DOHH2 (cell line): Measurements from ENCODE around the gene MRM1.

Experiments
- H3F3A ChIP-seq: fragments of 200-600 bp; sonication (generic), shearing (Covaris generic); 2 replicates; pipeline ENCODE4 v1.6.0; 2016; ENCODE audit warnings: antibody characterized with exemption, mild to moderate bottlenecking; ENCODE audit not compliant: control insufficient read depth, insufficient read depth
- H3K27ac ChIP-seq: fragments of 200-600 bp; sonication (generic); 2 replicates; pipeline ENCODE4 v1.5.1; 2014; ENCODE audit warnings: low read depth, mild to moderate bottlenecking, low read length, moderate library complexity
- H3K27me3 ChIP-seq: fragments of 200-600 bp; sonication (generic); 2 replicates; pipeline ENCODE4 v1.6.1; 2014; ENCODE audit warnings: mild to moderate bottlenecking, low read length, mixed read lengths; ENCODE audit not compliant: control insufficient read depth
- H3K36me3 ChIP-seq: fragments of 200-600 bp; sonication (generic); 2 replicates; pipeline ENCODE4 v1.6.1; 2014; ENCODE audit warnings: mild to moderate bottlenecking, low read length, moderate library complexity, mixed read lengths; ENCODE audit not compliant: control insufficient read depth
- H3K4me1 ChIP-seq: fragments of 200-600 bp; sonication (generic); 2 replicates; pipeline ENCODE4 v1.6.1; 2014; ENCODE audit warnings: mild to moderate bottlenecking, low read length, mixed read lengths; ENCODE audit not compliant: control insufficient read depth
- H3K4me2 ChIP-seq: fragments of 200-600 bp; sonication (generic); 2 replicates; pipeline ENCODE4 v1.6.0; 2014; ENCODE audit warnings: mild to moderate bottlenecking, low read length, moderate library complexity
- H3K4me3 ChIP-seq: fragments of 200-600 bp; sonication (generic); 2 replicates; pipeline ENCODE4 v1.5.1; 2014; ENCODE audit warnings: mild to moderate bottlenecking, low read length, mixed read lengths
- H3K79me2 ChIP-seq: fragments of 200-600 bp; sonication (generic); 2 replicates; pipeline ENCODE4 v1.6.1; 2014; ENCODE audit warnings: mild to moderate bottlenecking, low read length, mixed read lengths; ENCODE audit not compliant: control insufficient read depth
- H3K9me2 ChIP-seq: fragments of 200-600 bp; sonication (generic); replicated peaks from 2 replicates; pipeline ENCODE4 v1.6.1; 2014; ENCODE audit warnings: mild to moderate bottlenecking, low read length, mixed read lengths; ENCODE audit not compliant: control insufficient read depth
- H3K9me3 ChIP-seq: fragments of 200-600 bp; sonication (generic); 2 replicates; pipeline ENCODE4 v1.6.1; 2014; ENCODE audit warnings: antibody characterized with exemption, low read length, mixed read lengths; ENCODE audit not compliant: control insufficient read depth, insufficient read depth
- H4K20me1 ChIP-seq: fragments of 200-600 bp; sonication (generic); 2 replicates; pipeline ENCODE4 v1.6.0; 2014; ENCODE audit warnings: low read depth, mild to moderate bottlenecking, antibody characterized with exemption, low read length, moderate library complexity; ENCODE audit not compliant: control insufficient read depth, insufficient read depth
- EZH2phosphoT487 ChIP-seq: fragments of 200-600 bp; sonication (generic); IDR thresholded peaks from 2 replicates; pipeline ENCODE4 v1.6.1; 2017; ENCODE audit warnings: borderline replicate concordance, mild to moderate bottlenecking, antibody characterized with exemption, low read length, moderate library complexity, mixed read lengths
- TF ChIP-seq, protein P1 (sequence below): fragments of 200-600 bp; sonication (generic); IDR thresholded peaks from one replicate; pipeline ENCODE4 v1.5.1; 2014; ENCODE audit warnings: antibody characterized with exemption, mild to moderate bottlenecking, low read depth, low read length; ENCODE audit not compliant: poor library complexity, severe bottlenecking

MRM1 gene

DNA sequence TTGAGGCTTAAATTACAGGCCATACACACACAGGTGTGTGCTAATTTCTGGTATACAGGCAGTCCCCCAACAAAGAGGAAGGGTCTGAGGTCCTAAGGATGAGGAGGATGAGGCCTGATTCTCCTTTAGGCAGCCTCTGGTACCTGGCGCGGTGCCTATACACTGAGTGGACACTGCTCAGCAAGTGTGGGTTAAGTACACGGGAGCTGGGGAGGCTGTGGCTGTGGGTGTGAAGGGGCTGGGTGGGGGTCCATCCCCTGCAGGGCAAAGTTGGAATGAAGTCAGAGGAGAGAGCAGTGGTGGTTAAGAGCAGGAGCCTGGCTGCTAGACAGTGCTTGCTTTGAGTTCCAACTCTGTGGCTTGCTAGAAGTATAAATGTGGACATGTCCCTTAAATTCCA, 10.9 kb downstream of the MRM1 start:
- no peak overlapping the region for H3K4me3 ChIP-seq
- peaks cover 23% of the 10 kb centered on the region for H3K79me2 ChIP-seq
- no peaks in the 10 kb centered on the region for H3F3A ChIP-seq
- H3K27me3 ChIP-seq = no peaks in the 10 kb centered on the region
- H4K20me1 ChIP-seq = peaks cover 4% of the 10 kb centered on the region; the same call in 1 of the 2 replicates
- H3K4me1 ChIP-seq = no peaks in the 10 kb centered on the region
- no peaks in the 10 kb centered on the region for H3K9me3 ChIP-seq
- no peak overlapping the region for H3K4me2 ChIP-seq
- H3K9me2 ChIP-seq = no peaks in the 10 kb centered on the region
- H3K36me3 ChIP-seq = peaks cover 21% of the 10 kb centered on the region; the same call in 1 of the 2 replicates
- no peak overlapping the region for H3K27ac ChIP-seq
- TF ChIP-seq, protein P1, sequence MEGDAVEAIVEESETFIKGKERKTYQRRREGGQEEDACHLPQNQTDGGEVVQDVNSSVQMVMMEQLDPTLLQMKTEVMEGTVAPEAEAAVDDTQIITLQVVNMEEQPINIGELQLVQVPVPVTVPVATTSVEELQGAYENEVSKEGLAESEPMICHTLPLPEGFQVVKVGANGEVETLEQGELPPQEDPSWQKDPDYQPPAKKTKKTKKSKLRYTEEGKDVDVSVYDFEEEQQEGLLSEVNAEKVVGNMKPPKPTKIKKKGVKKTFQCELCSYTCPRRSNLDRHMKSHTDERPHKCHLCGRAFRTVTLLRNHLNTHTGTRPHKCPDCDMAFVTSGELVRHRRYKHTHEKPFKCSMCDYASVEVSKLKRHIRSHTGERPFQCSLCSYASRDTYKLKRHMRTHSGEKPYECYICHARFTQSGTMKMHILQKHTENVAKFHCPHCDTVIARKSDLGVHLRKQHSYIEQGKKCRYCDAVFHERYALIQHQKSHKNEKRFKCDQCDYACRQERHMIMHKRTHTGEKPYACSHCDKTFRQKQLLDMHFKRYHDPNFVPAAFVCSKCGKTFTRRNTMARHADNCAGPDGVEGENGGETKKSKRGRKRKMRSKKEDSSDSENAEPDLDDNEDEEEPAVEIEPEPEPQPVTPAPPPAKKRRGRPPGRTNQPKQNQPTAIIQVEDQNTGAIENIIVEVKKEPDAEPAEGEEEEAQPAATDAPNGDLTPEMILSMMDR = no peak
- no peak for TF ChIP-seq EZH2phosphoT487

DNA sequence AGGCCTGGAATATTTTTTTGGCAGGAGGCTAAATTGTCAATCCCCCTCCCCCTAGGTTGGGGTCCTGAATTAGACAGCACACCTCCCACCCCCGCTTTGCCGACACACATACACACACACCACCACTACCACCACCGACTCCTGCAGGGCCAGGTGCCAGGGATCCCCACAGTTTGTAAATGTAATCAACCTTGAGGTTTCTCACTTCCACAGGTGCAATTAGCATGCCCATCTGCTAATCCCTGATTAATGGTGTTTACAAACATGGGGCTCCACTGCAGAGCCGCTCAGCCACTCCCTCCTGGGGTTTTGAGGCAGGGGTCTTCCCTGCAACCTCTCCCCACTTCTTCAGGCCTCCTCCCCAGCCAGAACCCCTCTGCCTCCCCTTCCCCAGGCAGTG, 11.8 kb downstream of the MRM1 start:
- Histone ChIP-seq H3K9me3 (no peaks in the 10 kb centered on the region), H3K27me3 (no peaks in the 10 kb centered on the region), H3K36me3 (peaks cover 15% of the 10 kb centered on the region; the same call in 1 of the 2 replicates), H3K4me2 (no peak overlapping the region), H3K27ac (no peak overlapping the region), H3K79me2 (peaks cover 15% of the 10 kb centered on the region), H3F3A (no peaks in the 10 kb centered on the region), H3K4me3 (no peak overlapping the region), H4K20me1 (no peaks in the 10 kb centered on the region; the same call in 1 of the 2 replicates), H3K4me1 (no peaks in the 10 kb centered on the region), H3K9me2 (no peaks in the 10 kb centered on the region)
- TF ChIP-seq EZH2phosphoT487 = no peak
- TF ChIP-seq, protein P1 = no peak

DNA sequence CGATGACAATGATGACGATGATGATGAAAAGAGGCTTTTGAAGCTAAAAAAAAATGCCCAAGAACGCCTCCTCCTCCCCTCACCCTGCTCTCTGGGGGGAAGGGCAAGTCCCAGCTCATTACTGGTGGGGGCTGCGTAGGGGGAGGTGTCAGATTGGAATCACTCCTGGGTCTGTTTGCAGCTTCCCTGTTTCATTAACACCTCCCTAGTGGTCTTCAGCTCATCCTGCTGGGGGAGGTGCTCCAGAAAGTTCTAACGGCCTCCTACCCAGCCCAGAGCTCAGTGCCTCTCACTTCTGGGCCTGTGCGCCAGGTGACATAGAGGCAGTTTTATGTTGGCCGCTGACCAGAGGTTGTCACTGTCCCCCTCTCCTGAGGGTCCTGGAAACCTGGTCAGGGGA, 12.7 kb downstream of the MRM1 start:
- Histone ChIP-seq H3K36me3 (peaks cover 5% of the 10 kb centered on the region; the same call in 1 of the 2 replicates), H3K9me2 (no peaks in the 10 kb centered on the region), H3K79me2 (peaks cover 5% of the 10 kb centered on the region; the same call in 1 of the 2 replicates), H3K4me2 (no peak overlapping the region), H4K20me1 (no peaks in the 10 kb centered on the region), H3K4me3 (no peak overlapping the region), H3K27ac (no peak overlapping the region), H3K9me3 (no peaks in the 10 kb centered on the region), H3F3A (no peaks in the 10 kb centered on the region), H3K27me3 (no peaks in the 10 kb centered on the region), H3K4me1 (no peaks in the 10 kb centered on the region)
- no peak for TF ChIP-seq EZH2phosphoT487
- TF ChIP-seq, protein P1 = no peak
